GM12875 (cell line): Measurements from ENCODE around the gene LIX1.

Source experiments
- H3K4me3 ChIP-seq: one replicate; pipeline ENCODE4 v1.5.1; 2011; ENCODE audit warnings: low read depth, low read length, control low read depth
- CTCF ChIP-seq: IDR thresholded peaks from 2 replicates; pipeline ENCODE4 v1.5.1; 2011; ENCODE audit warnings: low read depth, mild to moderate bottlenecking, control low read depth, inconsistent platforms, low read length, moderate library complexity, borderline replicate concordance; ENCODE audit not compliant: insufficient read depth

The LIX1 gene

GRCh38 chr5:97075649-97076048 is 66.8 kb downstream of the LIX1 start:
- TF ChIP-seq CTCF = no peak
- H3K4me3 ChIP-seq = no peak overlapping the region

- no peak overlapping the region for H3K4me3 ChIP-seq
- TF ChIP-seq CTCF = no peak
Measured at GRCh38 chr5:97074859-97075489, 67.4 kb downstream of the LIX1 start.

- no peak overlapping the region for H3K4me3 ChIP-seq
- no peak for TF ChIP-seq CTCF
Measured at GRCh38 chr5:97073420-97073819, 69.0 kb downstream of the LIX1 start.

GRCh38 chr5:97072696-97073095 is 69.7 kb downstream of the LIX1 start:
- no peak overlapping the region for H3K4me3 ChIP-seq
- TF ChIP-seq CTCF = no peak

- H3K4me3 ChIP-seq = no peak overlapping the region
- no peak for TF ChIP-seq CTCF
Measured at GRCh38 chr5:97071993-97072392, 70.4 kb downstream of the LIX1 start.

GRCh38 chr5:97071101-97071500 is 71.3 kb downstream of the LIX1 start:
- TF ChIP-seq CTCF = no peak
- H3K4me3 ChIP-seq = no peak overlapping the region

GRCh38 chr5:97070234-97070633 is 72.2 kb downstream of the LIX1 start:
- H3K4me3 ChIP-seq = no peak overlapping the region
- no peak for TF ChIP-seq CTCF
